CD1c-positive myeloid dendritic cell (primary cell): Measurements from ENCODE around the gene SYNJ2.

Source experiments
- DNase-seq: peaks from one replicate; pipeline ENCODE4 v3.0.0-alpha.2; 2016; ENCODE audit errors: extremely low spot score

SYNJ2 gene

DNA sequence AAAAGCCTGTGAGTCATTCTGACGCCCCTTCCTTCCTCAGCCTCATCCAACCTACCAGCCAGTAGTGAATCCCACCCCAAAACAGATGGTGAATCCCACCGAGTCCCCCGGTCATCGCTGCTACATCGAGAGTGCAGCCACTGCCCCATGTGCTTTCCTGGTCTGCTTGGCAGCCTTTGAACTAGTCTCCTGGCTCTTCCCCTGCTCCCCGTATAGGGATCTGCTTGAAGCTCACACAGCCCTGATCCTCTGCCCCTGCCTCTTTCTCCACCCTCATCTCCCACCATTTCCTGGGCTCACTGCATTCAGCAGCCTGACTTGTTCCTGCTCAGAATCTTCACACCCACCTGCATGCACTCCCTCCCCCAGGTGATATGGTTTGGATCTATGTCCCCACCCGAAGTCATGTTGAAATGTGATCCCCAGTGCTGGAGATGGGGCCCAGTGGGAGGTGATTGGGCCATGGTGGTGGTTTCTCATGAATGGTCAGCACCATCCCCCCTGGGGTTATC is 14.6 kb downstream of the SYNJ2 start:
- no peak for DNase-seq

DNA sequence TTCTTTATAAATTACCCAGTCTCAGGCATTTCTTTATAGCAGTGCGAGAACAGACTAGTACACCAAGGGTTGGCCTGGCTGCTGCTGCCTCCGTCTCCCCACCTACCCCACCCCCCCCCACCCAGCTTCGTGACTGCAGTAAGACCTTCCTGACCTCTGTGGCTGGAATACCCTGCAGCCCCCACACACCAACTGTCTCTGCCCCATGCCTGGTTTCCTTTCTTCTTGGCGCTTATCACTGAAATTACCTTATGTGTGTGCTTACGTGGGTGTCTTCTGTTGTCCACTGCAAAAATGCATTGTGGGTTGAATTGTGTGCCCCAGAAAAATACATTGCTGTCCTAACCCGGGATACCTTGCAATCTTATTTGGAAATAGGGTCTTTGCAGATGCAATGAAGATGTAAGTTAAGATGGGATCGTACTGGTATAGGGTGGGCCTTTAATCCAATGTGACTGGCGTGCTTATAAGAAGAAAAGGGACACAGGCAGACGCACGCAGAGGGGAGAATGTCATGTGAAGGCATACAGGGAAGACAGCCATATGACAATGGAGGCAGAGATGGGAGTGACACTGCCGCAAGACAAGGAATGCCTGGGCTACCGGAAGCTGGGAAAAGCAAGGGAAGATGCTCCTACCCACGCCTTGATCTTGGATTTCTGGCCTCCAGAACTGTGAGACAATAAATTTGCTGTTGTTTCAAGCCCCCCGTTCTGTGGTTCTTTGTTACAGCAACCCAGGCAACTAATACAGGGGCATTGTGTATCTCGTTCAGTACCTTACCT is 15.4 kb downstream of the SYNJ2 start:
- no peak for DNase-seq

DNA sequence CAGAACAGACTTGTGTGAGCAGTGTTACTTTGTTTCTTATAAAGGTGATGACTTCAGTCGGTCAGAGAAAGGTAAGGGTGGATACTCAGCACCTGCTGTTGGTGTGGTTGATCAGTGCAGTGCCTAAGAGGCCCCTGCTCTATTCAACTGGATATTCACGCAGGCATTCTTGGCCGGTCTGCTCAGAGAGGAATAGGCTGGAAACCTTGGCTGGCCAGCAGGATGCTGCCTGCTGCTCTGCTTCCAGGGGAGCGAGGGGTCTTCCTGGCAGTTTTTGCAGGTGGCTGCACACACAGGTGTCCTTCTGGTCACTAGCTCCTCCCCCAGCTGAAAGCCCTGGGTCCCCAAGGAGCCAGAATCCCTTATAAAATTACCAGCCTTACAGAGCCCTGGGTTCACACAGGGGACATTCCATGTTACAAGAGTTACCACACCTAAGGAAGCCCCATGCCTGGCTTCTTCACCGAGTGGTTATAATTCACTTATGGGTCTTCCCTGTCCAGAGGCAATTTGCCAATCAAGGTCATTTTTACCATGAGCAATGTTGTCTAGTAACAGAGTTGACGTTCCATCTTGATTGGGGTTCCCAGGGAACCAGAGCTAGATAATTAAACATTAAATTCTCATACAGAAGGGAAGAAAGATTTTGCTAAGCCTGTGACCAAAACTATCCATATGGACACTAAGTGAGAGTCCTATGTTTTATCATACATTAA is 16.4 kb downstream of the SYNJ2 start:
- DNase-seq = no peak

DNA sequence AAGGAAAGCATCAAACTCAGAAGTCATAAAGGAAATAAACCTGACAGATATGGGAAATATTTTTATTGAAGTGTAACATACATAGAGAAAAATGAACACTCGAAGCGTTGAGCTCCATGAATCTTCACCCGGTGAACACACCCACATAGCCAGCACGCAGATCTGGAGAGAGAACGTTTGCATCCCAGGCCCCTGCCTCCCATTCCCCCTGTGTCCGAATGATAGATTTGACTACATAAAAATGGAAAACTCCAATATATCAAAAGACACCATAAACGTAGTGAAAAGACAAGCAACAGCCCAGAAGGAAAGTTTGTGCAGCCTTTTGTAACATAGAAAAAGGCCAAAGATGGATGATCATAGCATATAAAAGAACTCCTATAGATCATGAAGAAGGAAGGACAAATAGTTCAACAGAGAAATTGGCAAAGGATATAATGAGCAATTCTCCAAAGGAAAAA is 17.1 kb downstream of the SYNJ2 start:
- DNase-seq = no peak

DNA sequence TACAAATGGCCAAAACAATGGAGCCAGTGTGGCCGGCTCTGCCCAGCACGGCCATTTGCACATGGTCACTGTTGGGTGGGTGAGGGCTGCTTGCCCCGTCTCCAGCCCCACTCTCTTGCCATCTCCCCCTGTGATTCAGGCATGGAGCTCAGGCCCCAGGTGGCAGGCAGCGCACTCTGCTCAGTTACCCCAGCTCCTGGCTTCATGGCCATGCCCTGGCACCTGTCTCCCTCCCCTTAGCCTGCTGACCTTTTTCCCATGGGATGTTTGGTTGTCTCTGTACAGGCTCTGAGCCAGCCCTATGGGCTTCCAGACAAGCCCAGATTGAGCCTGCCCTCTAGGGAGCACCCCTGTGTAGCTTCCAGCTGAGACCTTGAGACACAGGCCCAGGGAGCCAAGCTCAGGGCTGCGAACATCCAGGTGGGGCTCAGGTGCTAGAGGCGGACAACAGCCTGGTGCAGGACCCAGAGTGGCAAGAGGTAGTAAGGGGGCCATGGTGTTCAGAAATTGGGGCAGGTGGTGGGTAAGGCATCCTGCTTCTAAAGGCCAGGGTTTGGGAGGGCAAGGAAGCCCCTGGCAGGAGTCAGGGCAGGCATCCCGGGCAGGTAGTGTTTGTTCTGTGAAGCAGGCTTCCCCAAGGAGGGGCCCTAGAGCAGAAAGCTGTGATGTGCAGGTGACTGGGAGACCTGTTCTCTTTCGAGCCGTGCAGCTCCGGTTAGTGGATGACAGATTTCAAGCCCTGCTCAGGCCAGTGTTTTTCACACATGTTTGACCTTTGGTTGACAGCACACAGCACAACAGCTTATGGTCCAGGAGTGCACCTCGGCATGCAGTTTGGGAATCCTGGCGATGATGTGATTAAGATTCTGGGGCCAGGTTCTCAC is 17.7 kb downstream of the SYNJ2 start:
- DNase-seq = no peak

DNA sequence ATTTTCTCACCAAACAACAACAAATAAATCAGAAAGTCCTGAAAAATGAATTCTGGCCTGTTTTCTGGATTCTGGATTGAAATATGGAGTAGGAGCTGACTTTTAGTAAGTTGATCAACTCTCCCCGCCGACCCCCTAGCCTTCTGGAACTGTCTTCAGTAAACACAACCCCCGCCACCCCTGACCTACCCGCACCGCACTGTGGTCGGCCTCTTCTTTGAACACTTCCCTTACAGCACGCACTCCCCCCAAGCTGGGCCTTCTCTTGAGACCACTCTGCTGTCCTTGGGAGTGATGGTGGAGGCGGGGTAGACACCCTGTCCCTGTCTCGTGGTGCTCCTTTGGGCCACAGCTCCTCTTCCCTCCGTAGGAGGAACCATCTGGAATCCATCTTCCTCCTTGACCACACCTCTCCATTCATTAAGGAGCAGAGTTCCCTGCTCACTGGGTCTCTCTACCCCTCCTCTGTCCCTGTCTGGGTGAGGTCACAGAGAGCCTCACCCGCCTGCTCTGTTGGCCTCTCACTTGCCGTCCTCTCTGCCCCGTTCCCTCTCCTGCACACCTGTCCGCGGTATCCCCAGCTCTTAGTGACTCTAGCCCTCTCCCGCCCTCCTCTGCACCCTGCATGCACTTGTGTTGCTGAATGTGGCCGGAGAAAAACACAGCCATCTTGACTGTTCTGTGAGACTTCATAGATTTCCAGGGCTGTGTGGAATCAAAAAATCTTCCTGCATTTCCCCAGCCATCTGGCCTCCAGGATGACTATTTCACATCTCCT is 19.1 kb downstream of the SYNJ2 start:
- no peak for DNase-seq

DNA sequence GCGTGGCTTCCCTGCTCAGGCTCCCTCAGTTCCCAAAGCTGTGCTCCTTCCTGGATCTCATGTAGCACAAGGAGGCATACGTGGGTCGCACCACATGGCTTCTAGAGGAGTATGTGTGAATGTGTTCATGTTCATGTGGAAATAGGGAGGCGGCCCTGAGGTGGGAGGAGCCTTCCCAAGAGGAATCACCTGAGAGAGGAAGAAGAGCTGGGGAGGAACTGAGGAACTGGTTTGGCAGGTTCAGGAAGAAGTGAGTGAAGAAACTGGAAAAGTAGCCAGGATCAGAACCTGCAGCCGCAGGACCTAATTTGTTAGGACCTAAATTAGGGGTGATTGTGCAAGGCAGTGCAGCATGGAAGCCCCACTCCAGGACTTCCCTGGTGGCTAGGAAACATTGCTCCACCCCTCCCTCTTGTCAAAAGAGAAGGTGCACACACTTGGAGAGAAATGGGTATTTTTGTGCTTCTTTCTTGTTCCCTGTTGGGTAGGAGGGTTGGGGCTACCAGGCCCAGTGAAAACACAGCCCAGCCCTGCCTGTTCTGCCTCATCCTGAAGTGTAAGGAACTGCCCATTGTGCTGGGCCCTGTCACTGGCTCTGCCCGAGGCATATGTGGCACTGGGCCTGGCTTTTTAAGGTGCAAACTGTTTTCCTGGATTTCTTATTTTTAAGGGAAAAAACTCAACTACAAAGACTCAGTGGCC is 20.7 kb downstream of the SYNJ2 start:
- DNase-seq = peak; percentile 45

DNA sequence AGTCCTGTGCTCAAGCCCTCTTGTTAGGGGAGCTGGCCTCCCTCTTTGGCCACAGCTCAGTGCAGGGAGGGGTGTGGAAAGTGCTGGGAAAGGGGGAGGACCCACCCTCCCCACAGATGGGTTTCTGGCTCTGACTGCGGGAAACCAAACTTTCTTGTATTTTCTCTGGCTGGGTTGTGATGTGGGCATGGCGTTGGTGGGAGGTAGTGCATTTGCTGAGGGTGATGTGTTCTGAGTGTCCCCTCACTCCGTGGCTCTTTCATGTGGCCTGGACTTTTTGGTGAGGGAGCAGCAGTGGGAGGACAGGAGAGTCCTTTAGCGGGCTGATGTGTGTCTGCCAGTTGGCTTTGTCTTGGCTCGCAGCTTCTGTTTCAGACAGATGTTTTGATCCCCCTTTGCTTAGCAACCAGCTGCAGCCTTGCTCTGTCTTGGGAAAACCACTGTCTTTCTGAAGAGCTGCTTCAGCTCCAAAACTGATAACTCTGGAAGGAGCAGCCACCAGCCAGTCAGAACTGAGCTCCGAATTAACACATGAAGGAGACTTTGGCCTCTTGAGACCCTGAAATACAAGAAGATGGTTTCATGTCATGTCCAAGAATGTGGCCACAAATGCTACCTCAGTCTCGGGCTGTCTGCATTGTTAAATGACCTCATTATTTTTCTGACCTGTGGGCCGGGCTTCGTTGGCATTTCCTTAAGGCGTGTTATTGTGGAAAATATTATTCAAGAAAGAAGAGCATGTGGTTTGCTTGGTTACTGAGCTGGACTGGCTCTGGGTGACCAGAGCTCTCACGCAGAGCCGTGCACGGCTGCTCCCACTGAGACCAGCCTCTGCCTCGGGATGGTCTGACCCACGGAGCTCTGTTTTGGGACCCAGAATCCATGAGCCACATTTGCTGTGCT is 21.5 kb downstream of the SYNJ2 start:
- peak; percentile 17 for DNase-seq

DNA sequence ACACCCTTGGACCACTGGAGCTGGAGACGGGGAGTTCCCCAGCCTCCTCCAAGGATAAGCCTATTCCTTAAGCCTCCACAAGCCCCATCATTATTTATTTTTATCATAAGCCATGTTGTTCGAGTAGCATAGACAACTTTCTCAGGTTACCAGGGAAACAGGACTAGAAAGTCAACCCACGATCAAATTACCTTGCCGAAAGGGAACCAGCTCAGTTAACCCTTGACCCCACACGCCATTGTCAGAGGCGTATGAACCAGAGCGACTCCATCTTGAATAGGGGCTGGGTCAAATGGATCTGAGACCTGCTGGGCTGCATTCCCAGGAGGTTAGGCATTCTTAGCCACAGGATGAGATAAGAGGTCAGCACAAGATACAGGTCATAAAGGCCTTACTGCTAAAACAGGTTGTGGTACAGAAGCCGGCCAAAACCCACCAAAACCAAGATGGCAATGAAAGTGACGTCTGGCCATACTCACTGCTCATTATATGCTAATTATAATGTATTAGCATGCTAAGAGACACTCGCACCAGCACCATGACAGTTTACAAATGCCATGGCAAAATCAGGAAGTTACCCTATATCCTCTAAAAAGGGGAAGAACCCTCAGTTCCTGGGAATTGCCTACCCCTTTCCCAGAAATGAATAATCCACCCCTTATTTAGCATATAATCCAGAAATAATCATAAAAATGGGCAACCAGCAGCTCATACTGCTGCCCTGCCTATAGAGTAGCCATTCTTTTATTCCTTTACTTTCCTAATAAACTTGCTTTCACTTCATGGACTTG is 22.4 kb downstream of the SYNJ2 start:
- peak; percentile 89 for DNase-seq

DNA sequence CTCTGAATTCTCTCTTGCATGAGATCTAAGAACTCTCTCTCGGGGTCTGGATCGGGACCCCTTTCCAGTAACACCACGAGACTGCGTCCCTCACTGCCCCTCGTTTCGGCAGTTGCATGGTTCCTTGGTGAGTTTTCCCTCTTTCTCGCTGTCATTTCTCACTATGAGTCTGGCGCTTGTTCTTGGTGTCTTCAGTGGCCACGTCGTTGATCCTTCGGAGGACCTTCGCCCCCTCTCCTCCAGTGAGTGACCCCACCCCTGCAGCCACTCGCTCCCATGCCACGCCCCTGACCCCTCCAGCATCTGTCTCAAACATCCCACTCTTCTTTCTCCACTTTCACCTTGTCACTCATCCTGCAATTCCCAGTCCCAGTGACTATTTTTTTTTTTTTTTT is 23.0 kb downstream of the SYNJ2 start:
- DNase-seq = no peak

DNA sequence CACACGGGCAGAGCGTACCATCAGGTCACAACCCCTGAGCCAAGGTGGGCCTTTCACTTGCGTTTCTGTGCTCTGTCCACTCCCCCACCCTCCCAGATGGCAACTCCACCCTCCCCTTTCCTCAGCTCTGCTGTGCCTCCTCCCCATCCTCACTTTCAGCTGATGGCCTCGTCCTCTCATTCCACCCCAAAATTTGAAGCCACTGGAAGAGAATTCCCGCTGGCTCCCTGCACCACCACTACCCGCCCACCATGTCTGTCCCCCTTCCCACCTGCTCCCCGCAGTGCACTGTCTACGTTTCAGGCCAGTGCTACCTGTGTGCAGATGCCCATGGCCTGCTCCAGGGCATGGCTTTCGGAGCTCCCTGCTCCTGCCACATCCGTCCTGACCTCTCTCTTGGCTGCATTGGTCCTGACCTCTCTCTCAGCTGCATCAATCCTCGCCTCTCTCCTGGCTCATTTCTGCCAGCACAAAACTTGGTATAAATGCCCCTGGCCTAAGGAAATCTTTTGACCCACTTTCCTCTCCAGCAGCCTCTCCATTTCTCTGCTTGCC is 24.0 kb downstream of the SYNJ2 start:
- DNase-seq = no peak

DNA sequence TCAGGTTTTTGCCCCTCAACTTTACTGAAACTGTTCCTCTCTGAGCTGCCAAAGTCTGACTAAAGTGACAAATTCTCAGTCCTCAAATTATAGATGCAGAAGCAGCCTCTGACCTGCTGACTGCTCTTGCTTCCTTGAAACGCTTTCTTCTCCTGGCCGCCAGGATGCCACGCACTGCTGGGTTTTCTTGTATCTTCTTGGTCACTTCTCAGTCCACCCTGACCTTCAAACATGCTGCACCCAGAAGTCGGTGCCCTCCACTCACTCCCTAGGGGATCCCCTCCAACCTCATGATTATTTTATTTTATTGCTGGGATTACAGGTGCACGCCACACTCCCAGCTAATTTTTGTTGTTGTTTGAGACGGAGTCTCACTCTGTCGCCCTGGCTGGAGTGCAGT is 24.7 kb downstream of the SYNJ2 start:
- DNase-seq = no peak

DNA sequence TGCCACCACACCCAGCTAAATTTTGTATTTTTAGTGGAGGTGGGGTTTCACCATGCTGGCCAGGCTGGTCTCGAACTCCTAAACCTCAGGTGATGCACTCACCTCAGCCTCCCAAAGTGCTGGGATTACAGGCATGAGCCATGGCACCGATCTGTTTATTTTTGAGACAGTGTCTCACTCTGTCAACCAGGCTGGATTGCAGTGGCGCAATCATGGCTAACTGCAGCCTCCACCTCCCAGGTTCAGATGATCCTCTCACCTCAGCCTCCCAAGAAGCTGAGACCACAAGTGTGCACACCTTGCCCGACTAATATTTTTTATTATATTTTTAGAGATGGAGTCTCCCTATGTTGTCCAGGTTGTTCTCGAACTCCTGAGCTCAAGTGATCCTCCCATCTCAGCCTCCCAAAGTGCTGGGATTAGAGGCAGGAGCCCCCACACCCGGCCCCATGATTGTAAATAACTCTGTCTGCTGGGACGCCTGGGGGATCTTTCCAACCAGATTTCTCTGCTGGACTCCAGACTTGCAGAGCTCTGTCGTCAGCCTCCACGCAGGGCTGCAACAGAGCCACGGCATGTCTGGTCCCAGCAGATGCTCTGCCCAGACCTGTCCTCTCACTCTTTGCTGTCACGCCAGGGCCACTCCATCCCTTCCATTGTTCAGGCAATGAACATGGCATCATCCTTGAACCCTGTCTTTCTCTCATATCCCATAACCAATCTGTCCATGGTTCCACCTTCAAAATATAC is 25.3 kb downstream of the SYNJ2 start:
- no peak for DNase-seq

DNA sequence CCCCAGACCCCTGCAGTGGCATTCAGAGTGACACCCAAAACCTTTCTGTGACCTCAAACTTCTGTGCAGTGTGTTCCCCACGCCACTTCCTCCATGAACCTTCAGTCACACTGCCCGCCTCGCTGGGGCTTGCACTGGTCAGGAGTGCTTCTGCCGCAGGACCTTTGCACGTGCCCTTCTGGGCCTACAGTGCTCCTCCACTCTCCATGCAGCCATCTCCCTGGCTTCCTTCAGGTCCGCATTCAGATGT is 27.1 kb downstream of the SYNJ2 start:
- DNase-seq = peak; percentile 82

DNA sequence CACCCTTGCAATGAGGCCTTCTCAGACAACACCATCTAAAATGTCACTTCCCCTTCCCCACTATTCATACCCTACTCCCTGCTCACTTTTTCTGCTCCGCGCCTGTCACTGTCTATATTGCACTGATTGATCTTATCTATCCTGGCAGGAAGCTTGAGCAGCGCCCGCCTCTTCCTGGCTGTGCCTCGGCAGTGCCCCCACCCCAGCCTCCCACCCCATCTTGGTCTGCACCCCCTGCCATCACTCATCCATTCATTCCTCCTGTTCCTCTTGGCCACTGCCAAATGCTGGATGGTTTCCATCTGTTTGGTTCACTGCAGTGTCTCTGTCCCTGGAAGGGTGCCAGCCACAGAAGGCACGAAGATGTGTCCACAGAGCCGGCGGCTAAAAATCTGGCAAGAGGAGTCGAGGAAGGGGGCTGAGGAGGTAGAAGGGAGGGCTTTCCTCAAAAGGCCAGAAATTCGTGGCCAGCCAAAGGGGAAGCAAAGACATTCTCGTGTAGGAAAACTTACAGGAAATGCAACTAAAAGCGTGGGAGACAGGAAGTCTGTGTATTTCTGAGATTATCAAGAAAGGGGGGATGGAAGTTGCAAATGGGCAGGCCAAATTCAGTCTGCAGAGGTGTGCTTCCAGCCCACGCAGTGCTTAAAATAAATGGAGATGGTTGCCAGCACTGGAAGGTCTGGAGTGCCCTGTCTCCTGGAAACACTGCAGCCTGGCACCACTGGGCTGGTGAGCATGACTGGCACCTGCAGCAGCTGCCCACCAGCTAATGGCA is 27.6 kb downstream of the SYNJ2 start:
- DNase-seq = peak; percentile 89

DNA sequence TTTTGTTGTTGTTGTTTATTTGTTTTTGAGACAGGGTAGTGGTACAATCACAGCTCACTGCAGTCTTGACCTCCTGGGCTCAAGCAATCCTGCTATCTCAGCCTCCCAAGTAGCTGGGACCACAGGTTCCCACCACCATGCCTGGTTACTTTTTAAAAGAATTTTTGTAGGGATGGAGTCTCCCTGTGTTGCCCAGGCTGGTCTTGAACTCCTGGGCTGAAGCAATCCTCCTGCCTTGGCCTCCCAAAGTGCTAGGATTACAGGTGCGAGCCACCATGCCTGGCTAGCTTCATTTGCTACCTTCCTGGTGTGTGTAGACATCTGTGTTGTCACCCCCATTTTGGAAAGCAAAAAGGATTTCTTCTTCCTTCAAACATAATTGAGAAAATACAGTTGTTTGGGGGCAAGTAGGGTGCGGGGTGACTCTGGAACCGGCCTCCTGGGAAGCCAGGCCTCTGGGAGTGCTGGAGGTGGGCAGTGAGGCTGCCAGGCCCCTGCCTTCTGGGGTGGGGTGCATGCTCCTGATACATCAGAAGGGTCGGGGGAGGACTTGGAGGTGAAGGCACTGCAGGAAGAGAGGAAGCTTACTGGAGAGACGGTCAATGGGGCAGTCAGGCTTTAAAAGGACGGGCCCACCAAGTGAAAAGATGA is 28.4 kb downstream of the SYNJ2 start:
- no peak for DNase-seq
